ENCODE results near the gene NEK11. TPM values are rescaled to one million over a fixed set of nuclear protein-coding genes. Genes with fewer than 3 reads are reported as not detected.

Gene NEK11
- total and polyA plus RNA-seq, 2 experiments from 2014 or later, result 3.5 to 13.7 TPM

GRCh38 chr3:131081224-131081623 lies 54.5 kb downstream of the NEK11 start:
- TF ChIP-seq EZH2phosphoT487 (IDR thresholded peaks at IDR 0.05; ENCODE audit: low read depth, severe bottlenecking, unreplicated experiment) (no peak), EZH2 (IDR thresholded peaks at IDR 0.05; ENCODE audit: borderline replicate concordance) (no peak), CTCF (IDR thresholded peaks at IDR 0.05; ENCODE audit: poor library complexity) (no peak)
- H4K20me1 ChIP-seq (ENCODE audit: insufficient read depth, poor library complexity, severe bottlenecking), result no peaks in the 10 kb centered on the region
- H3K4me1 ChIP-seq (ENCODE audit: insufficient read depth), result no peaks in the 10 kb centered on the region
- no peak overlapping the region for H2AFZ ChIP-seq
- no peaks in the 10 kb centered on the region for H3K9me3 ChIP-seq (ENCODE audit: low read depth)
- no peak overlapping the region for H3K27ac ChIP-seq
- no peaks in the 10 kb centered on the region for H3K36me3 ChIP-seq (replicated peaks; ENCODE audit: insufficient read depth, low read depth)
- H3K4me3 ChIP-seq, result no peak overlapping the region
- WGBS (ENCODE audit: low lambda C conversion rate, missing lambda C conversion rate), result 95% methylated on average over 1 of the region's 1 CpG
- no peaks in the 10 kb centered on the region for H3K79me2 ChIP-seq
- DNase-seq (ENCODE audit: low spot score), result no peak
- H3K4me2 ChIP-seq, result no peak overlapping the region
- no peaks in the 10 kb centered on the region for H3K27me3 ChIP-seq
- H3K9me2 ChIP-seq (replicated peaks; ENCODE audit: insufficient read depth), result no peaks in the 10 kb centered on the region

GRCh38 chr3:131082246-131082645 lies 55.6 kb downstream of the NEK11 start:
- 95% methylated on average over 4 of the region's 4 CpGs for WGBS (ENCODE audit: low lambda C conversion rate, missing lambda C conversion rate)
- no peak for DNase-seq (ENCODE audit: low spot score)
- no peaks in the 10 kb centered on the region for H3K9me2 ChIP-seq (replicated peaks; ENCODE audit: insufficient read depth)
- no peak overlapping the region for H3K4me3 ChIP-seq
- H3K4me1 ChIP-seq (ENCODE audit: insufficient read depth), result no peaks in the 10 kb centered on the region
- TF ChIP-seq EZH2phosphoT487 (IDR thresholded peaks at IDR 0.05; ENCODE audit: low read depth, severe bottlenecking, unreplicated experiment) (no peak), EZH2 (IDR thresholded peaks at IDR 0.05; ENCODE audit: borderline replicate concordance) (no peak)
- no peak overlapping the region for H3K4me2 ChIP-seq
- no peaks in the 10 kb centered on the region for H3K36me3 ChIP-seq (replicated peaks; ENCODE audit: insufficient read depth, low read depth)
- H4K20me1 ChIP-seq (ENCODE audit: insufficient read depth, poor library complexity, severe bottlenecking), result no peaks in the 10 kb centered on the region
- H3K27me3 ChIP-seq, result no peaks in the 10 kb centered on the region
- H3K79me2 ChIP-seq, result no peaks in the 10 kb centered on the region
- H3K27ac ChIP-seq, result no peak overlapping the region
- no peaks in the 10 kb centered on the region for H3K9me3 ChIP-seq (ENCODE audit: low read depth)
- H2AFZ ChIP-seq, result no peak overlapping the region

- Histone ChIP-seq H2AFZ (no peak overlapping the region), H3K9me2 (replicated peaks; ENCODE audit: insufficient read depth) (no peaks in the 10 kb centered on the region), H3K36me3 (replicated peaks; ENCODE audit: insufficient read depth, low read depth) (no peaks in the 10 kb centered on the region), H3K9me3 (ENCODE audit: low read depth) (no peaks in the 10 kb centered on the region), H3K27me3 (no peaks in the 10 kb centered on the region), H3K4me2 (no peak overlapping the region), H3K4me3 (no peak overlapping the region), H3K79me2 (no peaks in the 10 kb centered on the region), H4K20me1 (ENCODE audit: insufficient read depth, poor library complexity, severe bottlenecking) (no peaks in the 10 kb centered on the region), H3K27ac (no peak overlapping the region), H3K4me1 (ENCODE audit: insufficient read depth) (no peaks in the 10 kb centered on the region)
- WGBS (ENCODE audit: low lambda C conversion rate, missing lambda C conversion rate), result 51% methylated on average over 5 of the region's 5 CpGs
- peak; percentile 34 for DNase-seq (ENCODE audit: low spot score)
- TF ChIP-seq EZH2 (IDR thresholded peaks at IDR 0.05; ENCODE audit: borderline replicate concordance) (no peak), EZH2phosphoT487 (IDR thresholded peaks at IDR 0.05; ENCODE audit: low read depth, severe bottlenecking, unreplicated experiment) (no peak), CTCF (IDR thresholded peaks at IDR 0.05; ENCODE audit: poor library complexity) (no peak)
Observed at GRCh38 chr3:131082871-131083863, 56.5 kb downstream of the NEK11 start.

GRCh38 chr3:131091768-131092167 lies 65.1 kb downstream of the NEK11 start:
- H3K4me3 ChIP-seq, result no peak overlapping the region
- no peaks in the 10 kb centered on the region for H3K4me1 ChIP-seq (ENCODE audit: insufficient read depth)
- no peaks in the 10 kb centered on the region for H3K27me3 ChIP-seq
- H3K9me2 ChIP-seq (replicated peaks; ENCODE audit: insufficient read depth), result no peaks in the 10 kb centered on the region
- H3K9me3 ChIP-seq (ENCODE audit: low read depth), result no peaks in the 10 kb centered on the region
- H3K79me2 ChIP-seq, result no peaks in the 10 kb centered on the region
- WGBS (ENCODE audit: low lambda C conversion rate, missing lambda C conversion rate), result 86% methylated on average over 3 of the region's 3 CpGs
- no peak for DNase-seq (ENCODE audit: low spot score)
- H3K27ac ChIP-seq, result no peak overlapping the region
- no peaks in the 10 kb centered on the region for H4K20me1 ChIP-seq (ENCODE audit: insufficient read depth, poor library complexity, severe bottlenecking)
- H2AFZ ChIP-seq, result no peak overlapping the region
- no peaks in the 10 kb centered on the region for H3K36me3 ChIP-seq (replicated peaks; ENCODE audit: insufficient read depth, low read depth)
- H3K4me2 ChIP-seq, result no peak overlapping the region
- TF ChIP-seq EZH2 (IDR thresholded peaks at IDR 0.05; ENCODE audit: borderline replicate concordance), result no peak
- TF ChIP-seq CTCF (IDR thresholded peaks at IDR 0.05; ENCODE audit: poor library complexity), result no peak
- TF ChIP-seq EZH2phosphoT487 (IDR thresholded peaks at IDR 0.05; ENCODE audit: low read depth, severe bottlenecking, unreplicated experiment), result no peak
